NT2/D1 (cell line): ENCODE measurements around the gene CAMK2A.

Source experiments
- DNase-seq: peaks from one replicate; pipeline ENCODE4 v3.0.0-alpha.2; 2011; ENCODE audit warnings: low read depth, low spot score
- H3K27me3 ChIP-seq: 2 replicates; pipeline ENCODE4 v1.6.0; 2011; ENCODE audit warnings: mild to moderate bottlenecking; ENCODE audit not compliant: insufficient read length, insufficient read depth
- H3K36me3 ChIP-seq: 2 replicates; pipeline ENCODE4 v1.6.1; 2011; ENCODE audit warnings: mild to moderate bottlenecking, low read length, mixed read lengths; ENCODE audit not compliant: insufficient read depth, insufficient read length
- H3K4me1 ChIP-seq: 2 replicates; pipeline ENCODE4 v1.5.1; 2011; ENCODE audit not compliant: insufficient read depth, insufficient read length
- H3K4me3 ChIP-seq: 2 replicates; pipeline ENCODE4 v1.5.1; 2011; ENCODE audit warnings: low read depth; ENCODE audit not compliant: insufficient read length
- H3K9ac ChIP-seq: 2 replicates; pipeline ENCODE4 v1.6.0; 2011; ENCODE audit warnings: low read depth; ENCODE audit not compliant: insufficient read length
- H3K9me3 ChIP-seq: 2 replicates; pipeline ENCODE4 v1.5.1; 2011; ENCODE audit warnings: mild to moderate bottlenecking, low read length; ENCODE audit not compliant: insufficient read depth
- SUZ12 ChIP-seq: IDR thresholded peaks from 2 replicates; pipeline ENCODE4 v1.6.1; 2011; ENCODE audit not compliant: insufficient read length, insufficient read depth; ENCODE audit errors: extremely low read depth
- YY1 ChIP-seq: IDR thresholded peaks from 2 replicates; pipeline ENCODE4 v1.6.1; 2011; ENCODE audit not compliant: insufficient read length, insufficient read depth
- ZNF274 ChIP-seq: IDR thresholded peaks from 2 replicates; pipeline ENCODE4 v1.6.1; 2011; ENCODE audit warnings: mild to moderate bottlenecking, low read depth, low read length

Gene CAMK2A

GRCh38 chr5:150303660-150304386 lies 14.2 kb upstream of the CAMK2A start:
- peaks cover 8% of the 10 kb centered on the region for H3K4me1 ChIP-seq
- H3K36me3 ChIP-seq, result no peaks in the 10 kb centered on the region
- no peak overlapping the region for H3K4me3 ChIP-seq
- H3K9me3 ChIP-seq, result no peaks in the 10 kb centered on the region
- peaks cover 2% of the 10 kb centered on the region for H3K27me3 ChIP-seq
- TF ChIP-seq YY1 (no peak), ZNF274 (no peak), SUZ12 (no peak)
- DNase-seq, result no peak
- peak overlapping the region; percentile 73 for H3K9ac ChIP-seq

GRCh38 chr5:150303070-150303615 lies 13.6 kb upstream of the CAMK2A start:
- no peaks in the 10 kb centered on the region for H3K9me3 ChIP-seq
- peaks cover 8% of the 10 kb centered on the region for H3K4me1 ChIP-seq
- TF ChIP-seq SUZ12 (no peak), YY1 (no peak), ZNF274 (no peak)
- H3K36me3 ChIP-seq, result peaks cover 4% of the 10 kb centered on the region
- DNase-seq, result no peak
- H3K9ac ChIP-seq, result peak overlapping the region; percentile 73
- H3K27me3 ChIP-seq, result peaks cover 2% of the 10 kb centered on the region
- peak overlapping the region; percentile 42 for H3K4me3 ChIP-seq

GRCh38 chr5:150302301-150303069 lies 12.9 kb upstream of the CAMK2A start, which contains the start of gene ARSI:
ARSI (minus strand) TSS chr5:150302905; CDS start chr5:150302373, 532 bp downstream.
- Histone ChIP-seq H3K4me1 (peaks cover 8% of the 10 kb centered on the region), H3K27me3 (peaks cover 2% of the 10 kb centered on the region), H3K36me3 (peaks cover 11% of the 10 kb centered on the region), H3K9ac (peak within 1 kb of the TSS; percentile 83), H3K4me3 (peak within 1 kb of the TSS; percentile 60), H3K9me3 (no peaks in the 10 kb centered on the region)
- TF ChIP-seq YY1 (no peak), SUZ12 (no peak), ZNF274 (no peak)
- DNase-seq, result peak; percentile 60

- Histone ChIP-seq H3K27me3 (peaks cover 2% of the 10 kb centered on the region), H3K36me3 (peaks cover 16% of the 10 kb centered on the region), H3K4me1 (peaks cover 8% of the 10 kb centered on the region), H3K9me3 (no peaks in the 10 kb centered on the region), H3K9ac (peak overlapping the region; percentile 83), H3K4me3 (peak overlapping the region; percentile 60)
- no peak for TF ChIP-seq SUZ12
- no peak for TF ChIP-seq ZNF274
- no peak for TF ChIP-seq YY1
- no peak for DNase-seq
Measured at GRCh38 chr5:150301901-150302300, 12.3 kb upstream of the CAMK2A start.

GRCh38 chr5:150301170-150301505 lies 11.6 kb upstream of the CAMK2A start:
- no peak for DNase-seq
- H3K9me3 ChIP-seq, result no peaks in the 10 kb centered on the region
- no peak overlapping the region for H3K9ac ChIP-seq
- peaks cover 2% of the 10 kb centered on the region for H3K27me3 ChIP-seq
- H3K4me1 ChIP-seq, result peaks cover 8% of the 10 kb centered on the region
- TF ChIP-seq SUZ12, result no peak
- TF ChIP-seq ZNF274, result no peak
- no peak for TF ChIP-seq YY1
- H3K4me3 ChIP-seq, result no peak overlapping the region
- peaks cover 22% of the 10 kb centered on the region for H3K36me3 ChIP-seq

GRCh38 chr5:150300496-150301169 lies 11.1 kb upstream of the CAMK2A start:
- Histone ChIP-seq H3K9me3 (no peaks in the 10 kb centered on the region), H3K9ac (no peak overlapping the region), H3K4me3 (no peak overlapping the region), H3K27me3 (peaks cover 2% of the 10 kb centered on the region), H3K36me3 (peaks cover 24% of the 10 kb centered on the region), H3K4me1 (peaks cover 8% of the 10 kb centered on the region)
- no peak for DNase-seq
- TF ChIP-seq ZNF274 (no peak), YY1 (no peak), SUZ12 (no peak)
